Measurements from ENCODE around the gene FIGNL1. TPM values are rescaled to one million over a fixed set of nuclear protein-coding genes. Genes with fewer than 3 reads are reported as not detected.

The FIGNL1 gene
- total and polyA plus RNA-seq, 2 of the 4 experiments (the other 2 are of a cell fraction) = 8.2 to 27.1 TPM

DNA sequence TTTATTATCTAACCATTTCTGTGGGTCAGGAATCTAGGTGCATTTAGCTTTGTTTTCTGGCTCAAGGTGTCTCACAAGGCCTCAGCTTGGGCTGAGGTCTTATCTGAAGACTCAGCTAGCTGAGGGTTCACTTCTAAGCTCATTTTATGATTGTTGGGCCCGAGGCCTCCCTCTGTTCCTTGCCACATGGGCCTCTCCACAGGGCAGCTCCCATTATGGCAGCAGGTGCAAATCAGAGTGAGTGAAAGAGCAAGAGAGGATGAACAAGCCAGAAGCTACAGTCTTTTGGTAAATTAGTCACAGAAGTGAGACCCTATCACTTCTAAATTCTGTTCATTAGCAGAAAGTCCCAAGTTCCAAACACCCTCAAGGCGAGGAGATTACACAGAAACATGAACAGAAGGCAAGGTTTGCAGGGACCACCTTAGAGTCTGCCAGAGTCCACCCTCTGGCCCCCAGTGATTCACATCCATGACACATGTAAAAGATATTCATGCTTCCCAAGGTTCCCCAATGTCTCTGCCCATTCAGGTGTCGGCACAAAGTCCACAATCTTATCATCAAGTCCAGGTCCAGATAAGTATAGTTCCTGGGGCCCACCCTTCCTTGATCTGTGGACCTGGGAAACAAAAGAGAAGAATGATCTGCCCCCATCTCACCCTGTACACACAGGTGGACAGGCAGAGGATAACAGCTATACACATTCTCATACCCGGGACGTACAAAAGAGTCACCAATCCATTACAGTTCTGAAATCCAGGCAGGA lies 23.7 kb downstream of the FIGNL1 start:
- BruUV-seq (replicated peaks) = no TSS peak
- dilution Hi-C loops (cut with HindIII; ENCODE audit: low sequenced_read_pairs, unreplicated experiment) = no loop called here

More for the DNA sequence above, 23.7 kb downstream of the FIGNL1 start:
- Histone ChIP-seq H3K4ac (ENCODE audit: low read depth, low read length) (no peak overlapping the region), H3K27ac (ENCODE audit: insufficient read depth, low read length) (no peak overlapping the region), H2BK5ac (ENCODE audit: low read depth, low read length, poor library complexity, severe bottlenecking) (no peak overlapping the region), H2AK5ac (ENCODE audit: low read depth, low read length) (no peak overlapping the region), H3K4me2 (ENCODE audit: low read depth, low read length) (no peak overlapping the region), H3K36me3 (ENCODE audit: control insufficient read depth, insufficient read depth, low read length) (no peaks in the 10 kb centered on the region), H4K5ac (ENCODE audit: low read depth, low read length) (no peak overlapping the region), H2BK20ac (ENCODE audit: low read depth, low read length) (no peak overlapping the region), H2BK15ac (ENCODE audit: low read depth, low read length) (no peak overlapping the region), H4K8ac (ENCODE audit: low read depth in 2 of 2, low read length in 2 of 2) (no peak overlapping the region), H3K27me3 (ENCODE audit: control insufficient read depth, insufficient read depth, low read length) (no peaks in the 10 kb centered on the region), H4K20me1 (ENCODE audit: insufficient read depth, low read length) (no peaks in the 10 kb centered on the region), H3K23ac (ENCODE audit: low read depth, low read length) (no peak overlapping the region), H3K4me3 (ENCODE audit: insufficient read depth, low read depth, low read length) (no peak overlapping the region), H3K18ac (ENCODE audit: low read depth, low read length) (no peak overlapping the region), H2AFZ (replicated peaks; ENCODE audit: low read length, poor library complexity) (no peak overlapping the region), H3K9me3 (ENCODE audit: control insufficient read depth, insufficient read depth, low read length) (no peaks in the 10 kb centered on the region), H3K14ac (replicated peaks; ENCODE audit: low read depth, low read length) (no peak overlapping the region), H3K79me1 (ENCODE audit: low read depth in 1 of 2, low read length in 2 of 2) (no peaks in the 10 kb centered on the region), H2AK9ac (replicated peaks; ENCODE audit: low read depth, low read length, poor library complexity) (no peak overlapping the region), H4K91ac (ENCODE audit: insufficient read depth, low read depth, low read length) (no peak overlapping the region), H3K9me1 (ENCODE audit: insufficient read depth, low read length) (peaks cover 2% of the 10 kb centered on the region; the same call in 1 of the 2 replicates), H3K4me1 (ENCODE audit: control insufficient read depth, insufficient read depth, low read length) (no peaks in the 10 kb centered on the region), H2BK120ac (ENCODE audit: low read depth, low read length) (no peak overlapping the region), H3K9ac (ENCODE audit: low read depth, low read length) (no peak overlapping the region), H3K56ac (ENCODE audit: extremely low read depth, insufficient read depth, low read length) (no peak overlapping the region)
- ChIA-PET POLR2A (ENCODE audit: unreplicated experiment) (no interaction called here), CTCF (interaction anchor here (0.5 kb wide), 1 partner anchor 274 kb away, joined by 4 read pairs; no protein-coding TSS in a partner anchor)
- WGBS, 2 experiments (ENCODE audit: extremely low coverage in 2 of 2, insufficient read length in 1 of 2) = no CpG with 5 or more reads among the region's 5 CpGs
- DNase-seq (no peak), ATAC-seq (ENCODE audit: low read depth) (no peak)
- in situ Hi-C loops (cut with MboI; ENCODE audit: low sequenced_read_pairs) (no loop called here), intact Hi-C loops (cut with micrococcal nuclease) (no loop called here)
- no peak for TF ChIP-seq POLR2A (IDR thresholded peaks at IDR 0.05; ENCODE audit: low read depth, low read length)
- no peak for TF ChIP-seq NFE2L2 (IDR thresholded peaks at IDR 0.05; ENCODE audit: low read depth, low read length)
- TF ChIP-seq, protein P1, sequence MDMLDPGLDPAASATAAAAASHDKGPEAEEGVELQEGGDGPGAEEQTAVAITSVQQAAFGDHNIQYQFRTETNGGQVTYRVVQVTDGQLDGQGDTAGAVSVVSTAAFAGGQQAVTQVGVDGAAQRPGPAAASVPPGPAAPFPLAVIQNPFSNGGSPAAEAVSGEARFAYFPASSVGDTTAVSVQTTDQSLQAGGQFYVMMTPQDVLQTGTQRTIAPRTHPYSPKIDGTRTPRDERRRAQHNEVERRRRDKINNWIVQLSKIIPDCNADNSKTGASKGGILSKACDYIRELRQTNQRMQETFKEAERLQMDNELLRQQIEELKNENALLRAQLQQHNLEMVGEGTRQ (IDR thresholded peaks at IDR 0.05; ENCODE audit: low read depth, low read length) = no peak
- no peak for TF ChIP-seq RCOR1 (IDR thresholded peaks at IDR 0.05; ENCODE audit: insufficient replicate concordance, low read length)
- TF ChIP-seq RAD21 (IDR thresholded peaks at IDR 0.05; ENCODE audit: low read length) = no peak
- no peak for TF ChIP-seq BHLHE40 (IDR thresholded peaks at IDR 0.05; ENCODE audit: low read depth, low read length)
- TF ChIP-seq CEBPB (IDR thresholded peaks at IDR 0.05; ENCODE audit: low read depth, low read length) = no peak
- TF ChIP-seq SMC3 (IDR thresholded peaks at IDR 0.05; ENCODE audit: low read depth, low read length) = no peak
- no peak for TF ChIP-seq MAFK (IDR thresholded peaks at IDR 0.05; ENCODE audit: low read depth, low read length)
- TF ChIP-seq MAZ (IDR thresholded peaks at IDR 0.05; ENCODE audit: borderline replicate concordance, low read depth, low read length) = no peak
- TF ChIP-seq MXI1 (IDR thresholded peaks at IDR 0.05; ENCODE audit: borderline replicate concordance, low read depth, low read length) = no peak
- TF ChIP-seq, protein P2, sequence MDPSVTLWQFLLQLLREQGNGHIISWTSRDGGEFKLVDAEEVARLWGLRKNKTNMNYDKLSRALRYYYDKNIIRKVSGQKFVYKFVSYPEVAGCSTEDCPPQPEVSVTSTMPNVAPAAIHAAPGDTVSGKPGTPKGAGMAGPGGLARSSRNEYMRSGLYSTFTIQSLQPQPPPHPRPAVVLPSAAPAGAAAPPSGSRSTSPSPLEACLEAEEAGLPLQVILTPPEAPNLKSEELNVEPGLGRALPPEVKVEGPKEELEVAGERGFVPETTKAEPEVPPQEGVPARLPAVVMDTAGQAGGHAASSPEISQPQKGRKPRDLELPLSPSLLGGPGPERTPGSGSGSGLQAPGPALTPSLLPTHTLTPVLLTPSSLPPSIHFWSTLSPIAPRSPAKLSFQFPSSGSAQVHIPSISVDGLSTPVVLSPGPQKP (IDR thresholded peaks at IDR 0.05; ENCODE audit: borderline replicate concordance, low read depth, low read length) = no peak
